T-cell (primary cell): ENCODE results near the gene FYN. TPM values are rescaled to one million over a fixed set of nuclear protein-coding genes. Genes with fewer than 3 reads are reported as not detected.
A peak's percentile ranks its signal among the peaks of the same experiment; 100 is the strongest.

Experiments used
- ATAC-seq, 4 experiments: fragments of 200-7000 bp in 3 of 4; fragments of 150-1000 bp in 1 of 4; cut with Tn5 transposase; replicated peaks in 1 of 4; 1 replicate in 3 of 4; 2 replicates in 1 of 4; pipeline ENCODE4 v1.10.0; 2021; ENCODE audit warnings: moderate library complexity in 3 of 4, mild to moderate bottlenecking in 2 of 4, moderate number of reproducible peaks in 1 of 4
- CTCF ChIA-PET, 2 donors: fragments of 300-600 bp; sonication (Branson Sonifier 250); formaldehyde crosslinking; loops; one replicate each; lab custom pipeline; 2022; ENCODE audit warnings: antibody characterized with exemption in 2 of 2; lab: Charles Lee
- POLR2A ChIA-PET, 2 donors: fragments of 300-600 bp; sonication (Branson Sonifier 250); formaldehyde crosslinking; loops; one replicate each; lab custom pipeline; 2022; ENCODE audit warnings: antibody characterized with exemption in 2 of 2; lab: Charles Lee
- DNase-seq, 35 experiments: peaks; one replicate each; pipeline versions ENCODE4 v3.0.0 to v3.0.0-alpha.2; 2013 to 2023
- H3K27ac ChIP-seq: one replicate; pipeline ENCODE4 v1.5.1; 2013; ENCODE audit warnings: low read length
- H3K27me3 ChIP-seq, 2 experiments: replicated peaks in 1 of 2; 1 replicate in 1 of 2; 2 replicates in 1 of 2; pipeline versions ENCODE4 v1.6.1 to v1.7.0; 2013; ENCODE audit warnings: low read length in 1 of 2, mixed read lengths in 1 of 2; ENCODE audit not compliant: control insufficient read depth in 2 of 2, insufficient read depth in 2 of 2; ENCODE audit errors: extremely low read depth in 1 of 2
- H3K36me3 ChIP-seq, 2 donors: 1 replicate in 1 of 2; 2 replicates in 1 of 2; pipeline versions ENCODE4 v1.6.1 to v1.7.0; 2013; ENCODE audit warnings: low read length in 1 of 2; ENCODE audit not compliant: control insufficient read depth in 2 of 2, insufficient read depth in 1 of 2; ENCODE audit errors: extremely low read depth in 1 of 2
- H3K4me1 ChIP-seq, 2 experiments: 1 replicate in 1 of 2; 2 replicates in 1 of 2; pipeline versions ENCODE4 v1.6.1 to v1.7.0; 2013; ENCODE audit warnings: low read length in 2 of 2, mixed read lengths in 1 of 2; ENCODE audit not compliant: insufficient read depth in 2 of 2, control insufficient read depth in 1 of 2; ENCODE audit errors: extremely low read depth in 1 of 2
- H3K4me3 ChIP-seq, 2 donors: 1 replicate in 1 of 2; 2 replicates in 1 of 2; pipeline versions ENCODE4 v1.5.1 to v1.7.0; 2013; ENCODE audit warnings: mild to moderate bottlenecking in 2 of 2, low read length in 1 of 2, moderate library complexity in 1 of 2; ENCODE audit not compliant: control insufficient read depth in 1 of 2; ENCODE audit errors: extremely low read depth in 1 of 2
- H3K9me3 ChIP-seq: 2 replicates; pipeline ENCODE4 v1.7.0; 2013
- H3K27ac Mint-ChIP-seq, 2 donors: one replicate each; pipeline ENCODE4 v1.8.0; 2020 to 2021; ENCODE audit warnings: mild to moderate bottlenecking in 2 of 2, mixed read lengths in 2 of 2
- H3K27me3 Mint-ChIP-seq, 2 donors: one replicate each; pipeline ENCODE4 v1.8.0; 2021 to 2022; ENCODE audit warnings: mixed read lengths in 2 of 2
- H3K36me3 Mint-ChIP-seq: one replicate; pipeline ENCODE4 v1.8.0; 2021; ENCODE audit warnings: mixed read lengths
- H3K4me1 Mint-ChIP-seq, 3 donors: one replicate each; pipeline ENCODE4 v1.8.0; 2020 to 2022; ENCODE audit warnings: mixed read lengths in 3 of 3, mild to moderate bottlenecking in 1 of 3
- H3K4me3 Mint-ChIP-seq, 3 donors: one replicate each; pipeline ENCODE4 v1.8.0; 2020 to 2022; ENCODE audit warnings: mild to moderate bottlenecking in 3 of 3, mixed read lengths in 3 of 3, moderate library complexity in 3 of 3
- H3K9me3 Mint-ChIP-seq, 3 donors: one replicate each; pipeline ENCODE4 v1.8.0; 2020 to 2022; ENCODE audit warnings: mixed read lengths in 3 of 3
- WGBS: methylation state at CpG from one replicate; pipeline ENCODE4 v1.1.5; 2013; ENCODE audit warnings: missing lambda C conversion rate; ENCODE audit not compliant: insufficient coverage; 5-methylcytosine and 5-hydroxymethylcytosine counted together
- total RNA-seq, 35 experiments: library from RNA in 6 of 35; stranded (reverse) in 6 of 35; fragments of 120-200 nt in 1 of 35; gene quantifications; one replicate each; pipeline versions ENCODE4 v1.2.1 to v1.2.4 and lab custom pipeline; 2013 to 2026

The FYN gene
- total RNA-seq, 5 donors from 2014 or later (not counting 1 experiment from before 2014, with no cell fraction given) = 466 to 573 (median 534) TPM

- DNase-seq = no peak
- Histone ChIP-seq H3K9me3 (no peaks in the 10 kb centered on the region), H3K4me1 (peaks cover 30 to 84% of the 10 kb centered on the region in 2 experiments), H3K36me3 (peaks cover 3 to 26% of the 10 kb centered on the region in 2 donors), H3K27ac (peak overlapping the region; percentile 73), H3K4me3 (no peak overlapping the region), H3K27me3 (no peaks in the 10 kb centered on the region)
- H3K27ac Mint-ChIP-seq = peak overlapping the region; percentile 85 to 87
- WGBS = 57% methylated on average over 10 of the region's 11 CpGs
- peak overlapping the region; percentile 1 to 43 (median 22) for H3K4me3 Mint-ChIP-seq
- no peaks in the 10 kb centered on the region for H3K9me3 Mint-ChIP-seq
- peak in 1 of 4 experiments; percentile 28 for ATAC-seq
- peaks cover 40% of the 10 kb centered on the region for H3K36me3 Mint-ChIP-seq
- POLR2A ChIA-PET = interaction anchor here (0.9 to 1.0 kb wide), 2 partner anchors 25 to 26 kb away, joined by 3 to 4 read pairs; no protein-coding TSS in a partner anchor
- no peaks in the 10 kb centered on the region for H3K27me3 Mint-ChIP-seq
- CTCF ChIA-PET = interaction anchor here in 1 of 2 donors (0.6 to 1.0 kb wide), 2 partner anchors 18 to 135 kb away, joined by 3 to 7 read pairs; no protein-coding TSS in a partner anchor
- H3K4me1 Mint-ChIP-seq = peaks cover 93 to 97% (median 96%) of the 10 kb centered on the region in 3 donors
These were observed 92.1 kb downstream of the FYN start for GRCh38 chr6:111781041-111781708.

GRCh38 chr6:111780393-111780792, 92.9 kb downstream of the FYN start:
- ATAC-seq = no peak
- POLR2A ChIA-PET = no interaction called here

GRCh38 chr6:111779660-111780059, 93.6 kb downstream of the FYN start:
- no peaks in the 10 kb centered on the region for H3K9me3 ChIP-seq
- ChIA-PET CTCF (interaction anchor here (0.6 to 5.0 kb wide), 7 partner anchors 10 to 264 kb away, joined by 3 to 20 read pairs (median 5); no protein-coding TSS in a partner anchor), POLR2A (interaction anchor here in 1 of 2 donors (0.5 to 1.4 kb wide), 3 partner anchors 11 to 25 kb away, joined by 3 to 7 read pairs (median 3); no protein-coding TSS in a partner anchor)
- H3K4me3 Mint-ChIP-seq = peak overlapping the region in 1 of 3 donors; percentile 43
- peaks cover 38 to 92% of the 10 kb centered on the region in 2 experiments for H3K4me1 ChIP-seq
- H3K4me1 Mint-ChIP-seq = peaks cover 97 to 98% (median 98%) of the 10 kb centered on the region in 3 donors
- no CpG with 5 or more reads among the region's 2 CpGs for WGBS
- H3K4me3 ChIP-seq = no peak overlapping the region
- no peaks in the 10 kb centered on the region for H3K27me3 Mint-ChIP-seq
- DNase-seq = no peak
- peak overlapping the region; percentile 87 to 88 for H3K27ac Mint-ChIP-seq
- ATAC-seq = no peak
- no peaks in the 10 kb centered on the region for H3K9me3 Mint-ChIP-seq
- peaks cover 3 to 23% of the 10 kb centered on the region in 2 donors for H3K36me3 ChIP-seq
- peak overlapping the region; percentile 73 for H3K27ac ChIP-seq
- H3K36me3 Mint-ChIP-seq = peaks cover 45% of the 10 kb centered on the region
- no peaks in the 10 kb centered on the region for H3K27me3 ChIP-seq

More at GRCh38 chr6:111780393-111780792, 92.9 kb downstream of the FYN start:
- Mint-ChIP-seq H3K4me1 (peaks cover 97 to 98% (median 98%) of the 10 kb centered on the region in 3 donors), H3K36me3 (peaks cover 44% of the 10 kb centered on the region), H3K9me3 (no peaks in the 10 kb centered on the region), H3K27me3 (no peaks in the 10 kb centered on the region), H3K4me3 (peak overlapping the region; percentile 2 to 56 (median 43)), H3K27ac (peak overlapping the region; percentile 85 to 87)
- Histone ChIP-seq H3K27ac (peak overlapping the region; percentile 73), H3K36me3 (peaks cover 3 to 27% of the 10 kb centered on the region in 2 donors), H3K9me3 (no peaks in the 10 kb centered on the region), H3K4me3 (no peak overlapping the region), H3K4me1 (peaks cover 35 to 91% of the 10 kb centered on the region in 2 experiments), H3K27me3 (no peaks in the 10 kb centered on the region)
- peak in 1 of 35 experiments; percentile 49 for DNase-seq
- CTCF ChIA-PET = interaction anchor here (1.2 to 5.0 kb wide), 3 partner anchors 11 to 24 kb away, joined by 3 to 20 read pairs (median 5); no protein-coding TSS in a partner anchor
- 45% methylated on average over 3 of the region's 5 CpGs for WGBS

GRCh38 chr6:111779031-111779430, 94.2 kb downstream of the FYN start:
- peaks cover 96 to 98% (median 97%) of the 10 kb centered on the region in 3 donors for H3K4me1 Mint-ChIP-seq
- no peaks in the 10 kb centered on the region for H3K9me3 Mint-ChIP-seq
- Histone ChIP-seq H3K36me3 (peaks cover 3 to 23% of the 10 kb centered on the region in 2 donors), H3K9me3 (no peaks in the 10 kb centered on the region), H3K27ac (peak overlapping the region; percentile 73), H3K4me1 (peaks cover 44 to 92% of the 10 kb centered on the region in 2 experiments), H3K27me3 (no peaks in the 10 kb centered on the region), H3K4me3 (no peak overlapping the region)
- peaks cover 41% of the 10 kb centered on the region for H3K36me3 Mint-ChIP-seq
- peak overlapping the region; percentile 87 to 88 for H3K27ac Mint-ChIP-seq
- H3K4me3 Mint-ChIP-seq = peak overlapping the region in 1 of 3 donors; percentile 39
- POLR2A ChIA-PET = interaction anchor here (0.6 to 1.4 kb wide), 7 partner anchors 12 to 206 kb away, joined by 3 to 11 read pairs (median 7); no protein-coding TSS in a partner anchor
- DNase-seq (no peak), ATAC-seq (no peak)
- no CpG with 5 or more reads among the region's 3 CpGs for WGBS
- CTCF ChIA-PET = interaction anchor here (0.6 to 5.0 kb wide), 12 partner anchors 9 to 1739 kb away, joined by 3 to 20 read pairs (median 6); no protein-coding TSS in a partner anchor
- no peaks in the 10 kb centered on the region for H3K27me3 Mint-ChIP-seq

GRCh38 chr6:111777357-111777756, 95.9 kb downstream of the FYN start:
- ChIA-PET POLR2A (interaction anchor here (0.6 to 1.4 kb wide), 8 partner anchors 10 to 78 kb away, joined by 3 to 7 read pairs (median 3); no protein-coding TSS in a partner anchor), CTCF (interaction anchor here (0.6 to 5.0 kb wide), 15 partner anchors 12 to 215 kb away, joined by 3 to 20 read pairs (median 3); partner anchors contain the start of gene FYN (in 1 of the 2))
- H3K4me3 Mint-ChIP-seq = peak overlapping the region; percentile 6 to 39 (median 34)
- peaks cover 88 to 93% (median 90%) of the 10 kb centered on the region in 3 donors for H3K4me1 Mint-ChIP-seq
- H3K9me3 ChIP-seq = no peaks in the 10 kb centered on the region
- no peaks in the 10 kb centered on the region for H3K27me3 ChIP-seq
- peak; percentile 35 to 60 (median 57) for ATAC-seq
- peaks cover 33% of the 10 kb centered on the region for H3K36me3 Mint-ChIP-seq
- peak overlapping the region; percentile 73 for H3K27ac ChIP-seq
- no peaks in the 10 kb centered on the region for H3K27me3 Mint-ChIP-seq
- H3K9me3 Mint-ChIP-seq = no peaks in the 10 kb centered on the region
- WGBS = 59% methylated on average over 4 of the region's 6 CpGs
- H3K4me1 ChIP-seq = peaks cover 40 to 82% of the 10 kb centered on the region in 2 experiments
- H3K4me3 ChIP-seq = no peak overlapping the region
- peaks cover 3 to 20% of the 10 kb centered on the region in 2 donors for H3K36me3 ChIP-seq
- DNase-seq = peak in 15 of 35 experiments; percentile 12 to 73 (median 35)
- peak overlapping the region; percentile 87 to 88 for H3K27ac Mint-ChIP-seq
